Sciatic nerve (tissue), 2 donors: Measurements from ENCODE around the gene BCL2L2. TPM values are rescaled to one million over a fixed set of nuclear protein-coding genes. Genes with fewer than 3 reads are reported as not detected.

Experiments
- ATAC-seq: fragments of 200-7000 bp; cut with Tn5 transposase; one replicate; pipeline ENCODE4 v1.9.1; 2020; ENCODE audit warnings: mild to moderate bottlenecking, moderate library complexity
- DNase-seq: peaks from one replicate; pipeline ENCODE4 v3.0.0-alpha.2; 2020; ENCODE audit warnings: low spot score
- intact Hi-C: fragments of 100-400 bp; cut with DNase I; formaldehyde crosslinking; loops from one replicate; pipeline ENCODE4 v1.14.2; 2022
- total RNA-seq: library from RNA; stranded (reverse); fragmentation: NEBNext Ultra II Directional; extraction: Animal tissue kit (Norgen Biotek cat#: 25700); gene quantifications from one replicate; pipeline ENCODE4 v1.2.1, GENCODE V29; 2021
- donor health status: DM: no; HTN: no; CAD: no.
- donor health status: DM: no; HTN: no; CAD: no.

BCL2L2 gene
- total RNA-seq, 1 donor from 2014 or later = 56.5 TPM

DNA sequence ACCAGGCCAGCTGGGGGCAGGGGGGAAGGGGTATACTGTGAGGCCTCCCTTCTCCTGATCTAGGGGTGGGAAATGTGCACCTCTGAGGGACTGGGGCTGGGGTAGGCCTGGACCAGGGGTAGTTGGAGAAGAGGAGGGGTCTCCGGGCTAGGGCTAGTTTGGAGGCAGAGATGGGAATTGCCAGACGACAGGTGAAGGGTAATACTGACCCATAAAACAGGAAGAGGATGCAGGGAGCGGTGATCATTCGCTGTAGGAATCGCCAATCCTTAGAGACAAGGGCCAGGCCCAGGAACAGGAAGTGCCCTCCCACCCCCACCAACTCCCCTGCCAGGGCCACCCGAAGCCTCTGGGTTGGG lies 41.6 kb downstream of the BCL2L2 start:
- intact Hi-C loops = no loop called here
- DNase-seq = no peak
- ATAC-seq = no peak

DNA sequence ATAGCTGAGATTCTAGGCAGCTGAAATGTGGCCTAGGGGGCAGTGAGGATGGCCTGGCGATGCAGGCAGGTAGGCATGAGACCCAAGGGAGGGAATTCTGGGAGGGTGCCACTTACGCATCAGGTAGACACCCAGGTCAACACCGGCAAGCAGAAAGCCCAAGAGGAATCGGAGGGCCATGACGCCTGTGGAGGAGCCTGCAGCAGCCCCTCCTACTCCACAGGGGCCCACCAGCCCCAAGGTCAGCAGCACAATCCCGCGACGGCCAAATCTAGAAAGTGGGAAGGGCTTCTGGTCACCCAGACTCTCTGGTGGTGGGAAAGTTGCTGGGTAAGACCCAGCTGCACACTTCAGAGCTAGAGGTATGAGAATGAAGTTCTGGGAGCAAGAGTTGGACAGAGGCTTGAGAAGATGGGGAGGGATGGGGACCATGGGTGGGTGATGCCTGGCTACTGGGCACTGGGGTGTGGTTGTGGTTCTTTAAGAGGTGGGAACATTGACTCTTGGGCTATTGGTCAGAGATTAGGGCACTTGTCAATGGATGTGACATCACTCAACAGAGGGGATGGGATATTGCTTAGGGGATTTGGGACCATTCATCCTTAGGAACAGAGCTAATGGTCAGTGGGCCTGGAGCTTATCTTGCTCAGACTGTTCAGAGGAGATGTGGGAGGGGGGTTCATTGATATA lies 42.7 kb downstream of the BCL2L2 start:
- ATAC-seq = no peak
- intact Hi-C loops = no loop called here
- DNase-seq = no peak

DNA sequence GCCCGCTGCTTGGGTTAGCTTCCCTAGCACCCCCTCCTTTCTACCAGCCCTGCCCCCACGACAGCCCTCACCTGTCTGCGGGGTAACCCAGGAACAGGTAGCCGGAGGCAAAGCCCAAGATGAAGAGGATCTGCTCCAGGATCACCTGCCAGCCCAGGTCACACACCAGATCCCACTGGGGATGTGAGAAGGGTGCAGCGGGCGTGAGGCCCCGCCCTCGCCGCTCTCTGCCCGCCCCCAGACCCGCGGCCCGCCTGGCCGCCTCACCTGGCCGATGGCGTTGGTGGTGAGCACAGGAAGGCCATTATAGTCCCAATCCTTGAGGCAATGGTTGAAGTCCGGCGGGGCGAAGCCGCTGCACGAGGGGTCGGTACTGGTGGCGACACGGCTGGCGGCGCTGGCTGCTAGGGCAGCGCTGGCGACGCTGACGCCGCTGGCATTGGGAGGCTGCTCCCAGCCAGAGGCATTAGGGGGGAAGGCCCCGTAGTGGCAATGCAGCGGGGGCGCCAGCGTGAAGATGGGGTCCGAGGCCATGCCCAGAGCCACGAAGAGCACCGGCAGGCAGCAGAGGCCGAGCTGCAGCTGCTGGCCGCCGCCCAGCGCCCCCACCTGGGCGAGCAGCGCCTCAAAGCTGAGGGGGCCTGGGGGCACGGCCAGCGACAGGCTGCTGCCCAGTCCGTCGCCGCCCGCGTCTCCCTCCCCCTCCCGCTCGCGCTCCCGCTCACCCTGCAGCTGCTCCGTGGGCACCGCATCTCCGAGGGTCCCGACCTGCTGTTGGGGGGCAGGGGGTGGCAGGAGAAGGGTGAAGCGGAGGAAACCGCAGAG lies 45.3 kb downstream of the BCL2L2 start:
- DNase-seq (peak; percentile 60), ATAC-seq (peak; percentile 25)
- intact Hi-C loops = no loop called here

DNA sequence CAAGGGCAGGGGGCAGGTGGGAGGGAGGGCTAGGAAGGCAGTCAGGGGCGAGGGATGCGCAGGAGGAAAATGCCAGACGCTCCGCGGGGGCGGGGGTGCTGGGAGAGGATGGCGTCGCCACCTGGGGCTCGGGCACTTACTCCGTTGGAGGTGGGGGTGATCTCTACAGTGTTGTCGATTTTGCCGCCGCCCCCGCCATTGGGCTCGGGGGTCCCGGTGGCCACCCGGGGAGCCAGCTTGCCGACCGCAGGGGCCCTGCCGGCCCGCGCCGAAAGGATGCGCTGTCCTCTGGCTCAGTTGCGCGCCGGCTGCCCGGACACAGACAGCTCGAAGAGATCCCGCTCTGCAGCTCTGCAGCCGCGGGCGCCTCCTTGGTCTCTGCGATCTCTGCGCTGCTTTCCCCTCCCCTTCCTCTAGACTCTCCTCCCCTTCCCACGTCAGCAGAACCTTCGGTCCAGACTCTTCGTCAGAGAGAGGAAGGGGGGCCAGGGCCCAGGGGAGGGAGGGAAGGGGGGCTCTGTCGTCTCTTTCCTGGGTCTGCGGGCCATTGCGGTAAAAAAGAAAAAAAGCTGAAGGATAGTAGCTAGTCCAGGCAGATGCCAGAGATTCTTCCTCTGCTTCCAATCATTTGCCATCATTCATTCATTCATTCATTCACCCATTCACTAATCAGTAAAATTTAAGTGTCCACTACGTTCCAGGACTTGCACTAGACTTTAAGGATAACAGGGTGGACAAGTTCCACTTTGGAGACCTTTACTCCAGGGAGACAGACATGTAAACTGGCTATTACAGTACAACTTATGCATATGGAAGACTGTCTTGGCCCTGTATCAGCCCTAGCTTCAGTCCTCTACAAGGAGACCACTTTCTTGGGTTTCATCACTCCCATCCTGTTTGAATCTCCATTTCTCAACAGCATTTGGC lies 46.1 kb downstream of the BCL2L2 start, which contains the start of gene SLC22A17:
SLC22A17 (minus strand) TSS at position 382 of the 927 bp plus-strand sequence.
- intact Hi-C loops = no loop called here
- peak; percentile 97 for ATAC-seq
- DNase-seq = peak; percentile 90

DNA sequence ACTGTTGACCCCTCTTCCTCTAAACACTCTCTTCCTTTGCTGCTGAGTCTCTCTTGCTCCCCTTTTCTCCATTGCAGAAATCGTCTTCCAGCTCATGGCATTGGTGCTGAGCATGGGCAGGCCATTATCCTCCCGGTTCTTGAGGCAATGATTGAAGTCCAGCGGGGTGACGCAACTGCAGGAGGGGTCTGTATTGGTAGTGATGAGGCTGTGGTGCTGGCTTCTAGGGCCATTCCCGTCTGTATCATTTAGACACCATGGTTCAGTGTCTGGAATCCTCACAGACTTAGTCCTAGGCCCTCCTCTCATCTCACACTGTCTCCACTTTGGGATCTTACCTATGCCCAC lies 46.8 kb downstream of the BCL2L2 start:
- ATAC-seq (no peak), DNase-seq (no peak)
- intact Hi-C loops = no loop called here

DNA sequence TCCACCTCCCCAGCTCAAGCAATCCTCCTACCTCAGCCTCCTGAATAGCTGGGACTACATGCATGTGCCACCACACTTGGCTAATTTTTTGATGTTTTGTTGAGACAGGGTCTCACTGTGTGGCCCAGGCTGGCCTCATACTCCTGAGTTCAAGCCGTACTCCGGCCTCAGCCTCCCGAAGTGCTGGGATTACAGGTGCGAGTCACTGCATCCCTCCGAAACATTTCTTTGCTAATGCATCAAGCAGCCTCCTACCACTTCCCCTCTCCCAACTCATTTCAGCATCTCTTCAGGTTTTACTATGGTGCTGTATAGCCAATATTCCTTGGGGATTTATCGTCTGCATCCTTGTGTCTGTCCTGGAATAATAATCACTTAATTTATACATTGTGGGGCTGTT lies 48.4 kb downstream of the BCL2L2 start:
- intact Hi-C loops = no loop called here
- DNase-seq = no peak
- no peak for ATAC-seq

DNA sequence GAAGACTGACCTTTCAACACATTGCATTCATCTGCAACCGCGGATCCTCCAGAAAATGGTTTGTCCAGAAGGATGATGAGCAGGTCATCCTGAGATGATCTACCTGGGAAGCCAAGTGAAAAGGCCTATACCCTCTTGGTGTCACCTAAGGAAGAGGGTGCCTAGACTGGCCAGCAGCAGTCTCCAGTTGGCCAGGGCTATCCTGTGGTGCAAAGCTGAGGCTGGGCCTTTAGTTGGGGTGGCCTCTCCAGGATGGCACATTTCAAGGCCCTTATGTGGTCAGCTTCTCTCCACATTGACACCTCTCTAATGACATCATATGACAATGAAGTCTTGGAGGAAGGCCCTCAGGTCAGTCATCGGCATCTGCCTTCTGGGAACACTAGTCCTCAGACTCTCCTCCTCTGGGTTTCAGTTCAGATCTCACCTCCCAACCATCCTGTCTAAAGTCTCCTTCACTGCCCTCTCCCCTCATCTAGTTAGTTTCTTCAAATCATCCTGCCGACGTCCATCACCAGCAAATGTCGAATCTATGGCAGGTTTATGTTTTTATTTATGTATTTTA lies 49.3 kb downstream of the BCL2L2 start:
- intact Hi-C loops = no loop called here
- no peak for DNase-seq
- ATAC-seq = no peak

DNA sequence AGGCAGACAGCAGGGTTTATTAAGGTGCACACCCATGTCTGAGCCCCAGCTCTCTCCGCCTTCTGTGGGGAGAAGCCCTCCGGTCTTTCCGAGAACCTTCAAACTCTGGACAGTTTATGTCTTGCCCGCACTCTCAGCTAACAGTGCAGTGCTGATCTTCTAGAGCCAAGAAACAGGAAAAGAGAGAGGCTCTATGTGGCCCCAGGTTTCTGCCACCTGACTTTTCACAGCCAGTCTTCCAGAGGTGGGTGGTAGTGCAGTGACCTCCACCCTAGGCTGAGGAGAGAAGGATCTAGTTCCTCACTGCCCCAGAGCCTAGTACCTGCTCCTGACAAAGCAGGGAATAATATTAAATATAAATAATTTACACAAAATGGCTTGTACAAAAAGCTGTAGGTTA lies 50.0 kb downstream of the BCL2L2 start:
- intact Hi-C loops = no loop called here
- no peak for ATAC-seq
- DNase-seq = no peak

DNA sequence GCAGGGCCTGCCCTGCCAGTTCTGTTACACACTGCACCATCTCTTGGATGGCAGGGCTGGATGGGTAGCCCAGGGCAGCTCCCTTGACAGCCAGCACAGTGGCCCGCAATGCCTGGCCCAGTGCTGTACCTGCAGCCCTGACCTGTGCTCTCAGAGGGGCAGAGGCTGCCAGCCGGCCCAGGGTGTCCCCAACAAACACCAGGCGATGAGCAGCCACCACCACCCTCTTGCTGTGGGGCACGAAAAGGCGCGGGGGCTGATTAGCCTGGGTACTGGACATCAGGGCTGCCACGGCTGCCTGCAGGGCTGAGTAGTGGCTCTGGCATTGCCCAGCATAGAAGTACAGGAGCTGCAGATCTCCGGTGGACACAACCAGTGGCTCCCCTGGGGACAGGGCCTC lies 50.6 kb downstream of the BCL2L2 start:
- no peak for DNase-seq

DNA sequence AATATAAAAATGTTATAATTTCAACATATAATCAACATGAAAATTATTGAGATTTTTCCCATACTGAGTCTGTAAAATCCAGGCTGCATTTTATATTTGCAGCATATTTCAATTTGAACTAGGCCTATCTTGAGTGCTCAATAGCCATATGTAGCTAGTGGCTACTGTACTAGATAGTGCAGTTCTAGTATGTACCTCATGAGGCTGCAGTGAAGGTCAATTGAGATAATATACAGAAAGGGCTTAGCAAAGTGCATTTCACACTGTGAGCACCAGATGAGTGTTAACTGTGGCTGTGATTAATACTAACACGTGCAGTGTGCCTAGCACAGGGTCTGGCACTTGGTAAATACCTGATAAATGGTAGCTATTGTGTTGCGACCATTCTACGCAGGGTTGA lies 51.4 kb downstream of the BCL2L2 start:
- DNase-seq = no peak
- intact Hi-C loops = no loop called here
- no peak for ATAC-seq

More for the DNA sequence above, 50.6 kb downstream of the BCL2L2 start:
- intact Hi-C loops = no loop called here
- no peak for ATAC-seq

DNA sequence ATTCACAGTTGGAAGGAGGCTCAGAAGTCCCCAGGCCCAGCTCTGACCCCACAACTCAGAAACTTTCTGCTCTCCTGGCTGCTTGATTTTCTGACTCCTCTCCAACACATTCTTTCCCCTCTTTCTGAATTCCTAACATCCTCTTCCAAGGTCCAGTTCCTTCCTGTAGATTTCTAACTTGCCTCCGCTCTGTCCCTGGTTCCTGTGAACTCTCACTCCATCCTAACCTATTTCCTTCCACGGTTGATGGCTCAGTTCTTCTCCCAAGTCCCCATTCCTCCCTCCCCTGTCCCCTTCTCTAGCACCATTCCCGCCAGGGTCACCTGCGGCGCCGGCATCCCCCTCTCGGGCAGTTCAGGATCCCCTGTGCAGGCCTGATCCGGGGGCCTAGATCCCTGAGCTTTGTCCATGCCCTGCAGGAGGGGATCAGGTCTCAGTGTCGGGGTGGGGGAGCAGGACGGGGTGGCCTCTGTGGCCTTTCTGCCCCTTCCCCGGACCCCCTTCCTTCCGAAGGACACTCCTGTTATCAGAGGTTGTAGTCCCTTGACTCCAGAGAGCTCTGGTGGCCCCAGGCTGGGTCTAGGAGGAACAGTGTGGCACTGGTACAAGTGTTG lies 52.0 kb downstream of the BCL2L2 start:
- no peak for ATAC-seq
- intact Hi-C loops = no loop called here
- DNase-seq = no peak

DNA sequence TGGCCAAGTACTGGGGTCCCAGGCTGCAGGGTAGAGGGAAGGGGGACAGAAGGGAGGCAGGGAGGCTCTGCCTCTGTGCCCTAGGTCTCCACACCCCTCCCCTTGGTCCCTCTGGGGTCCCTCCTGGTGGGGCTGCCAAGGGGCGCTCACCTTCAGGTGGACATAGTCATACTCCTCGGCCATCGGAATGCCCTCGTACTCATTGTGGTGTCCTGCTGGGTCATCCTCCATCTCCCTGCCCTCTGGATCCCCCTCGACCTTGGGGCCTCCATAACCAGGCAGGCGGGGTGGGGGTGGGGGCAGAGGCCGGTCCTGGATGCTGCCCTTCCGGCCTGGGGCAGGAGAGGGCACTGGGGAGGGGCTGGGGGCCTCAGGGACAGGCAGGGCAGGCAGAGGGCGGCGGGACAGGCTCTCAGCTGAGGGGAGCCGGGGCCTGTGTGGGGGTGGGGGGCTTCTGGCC lies 52.6 kb downstream of the BCL2L2 start:
- no peak for DNase-seq
- intact Hi-C loops = no loop called here
- no peak for ATAC-seq

DNA sequence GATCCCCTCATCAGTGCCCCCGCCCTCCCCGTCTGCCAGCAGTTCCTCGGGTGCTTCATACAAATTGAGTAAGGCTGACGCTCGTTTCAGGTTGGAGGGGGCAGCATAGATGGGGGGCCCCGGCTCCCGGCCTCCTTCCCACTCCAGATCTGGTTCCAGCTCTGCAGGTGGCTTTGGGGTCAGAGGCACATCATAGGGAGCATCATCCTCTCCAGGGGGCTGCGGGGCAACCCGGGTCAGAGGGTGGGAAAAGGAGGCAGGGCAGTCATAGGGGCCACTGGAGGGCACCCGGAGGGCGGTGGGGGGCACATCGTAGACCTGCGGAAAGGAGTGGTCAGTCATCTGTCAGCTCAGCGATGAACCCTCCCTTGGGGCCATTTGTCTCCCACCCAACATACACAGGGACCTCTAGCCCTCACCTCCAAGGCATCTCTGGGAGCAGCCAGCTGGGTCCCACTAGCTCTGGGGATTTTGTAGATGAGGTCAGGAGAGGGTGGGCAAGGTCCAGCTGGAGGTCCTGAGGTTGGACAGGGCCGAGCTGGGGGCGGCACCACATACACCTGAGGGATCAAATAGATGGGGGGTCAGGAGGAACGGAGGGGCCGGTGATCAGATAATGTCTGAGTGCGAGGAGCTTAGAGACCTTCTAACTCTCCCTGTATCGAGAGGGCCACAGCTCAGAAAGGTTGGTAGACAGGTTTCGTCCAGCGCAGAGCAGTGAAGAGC lies 53.3 kb downstream of the BCL2L2 start:
- intact Hi-C loops = no loop called here
- ATAC-seq = no peak
- no peak for DNase-seq

DNA sequence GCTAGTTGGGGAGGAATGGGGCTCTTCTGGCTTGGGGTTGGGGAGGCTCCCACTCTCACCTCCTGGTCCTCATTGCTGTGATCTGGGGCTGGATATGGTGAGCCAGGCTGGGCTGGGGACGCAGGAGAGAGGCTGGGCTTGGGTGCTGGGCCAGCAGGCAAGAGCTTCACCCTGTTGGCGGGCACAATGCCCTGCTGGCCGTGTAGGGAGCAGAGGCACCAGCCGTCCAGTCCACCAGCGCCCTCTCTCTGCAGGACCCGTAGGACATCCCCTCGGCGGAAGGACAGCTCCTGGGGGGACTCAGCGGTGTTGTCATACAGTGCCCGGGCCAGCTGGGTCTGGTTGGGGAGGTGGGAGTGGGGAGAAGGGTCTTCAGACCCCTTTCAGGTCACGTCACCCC lies 53.9 kb downstream of the BCL2L2 start:
- intact Hi-C loops = no loop called here
- DNase-seq (no peak), ATAC-seq (no peak)

DNA sequence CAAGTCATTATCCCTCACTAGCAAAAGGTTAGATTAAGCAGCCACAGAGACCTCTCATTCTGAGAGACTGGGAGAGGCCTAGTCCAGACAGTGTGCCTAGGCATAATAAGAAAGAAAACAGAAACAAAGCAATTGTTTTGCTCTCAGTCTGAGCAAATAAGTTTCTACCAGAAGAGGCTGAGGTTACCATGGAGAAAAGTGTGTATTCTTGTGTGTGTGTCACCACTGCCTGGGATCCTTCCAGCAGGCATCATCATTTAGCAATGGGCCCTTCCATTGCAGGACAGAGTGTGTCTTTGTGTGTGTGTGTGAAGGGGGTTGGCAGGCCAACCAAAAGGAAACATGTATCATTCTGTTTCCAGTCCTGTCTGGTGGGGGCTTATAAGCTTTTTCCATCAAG lies 54.7 kb downstream of the BCL2L2 start:
- intact Hi-C loops = no loop called here
- DNase-seq (no peak), ATAC-seq (no peak)
